K562 (cell line): ENCODE results near the gene TREM1. TPM values are rescaled to one million over a fixed set of nuclear protein-coding genes. Genes with fewer than 3 reads are reported as not detected.

ENCODE experiments used
- ATAC-seq: fragments of 200-7000 bp; cut with Tn5 transposase; 3 replicates; pipeline ENCODE4 v1.9.1; 2020; ENCODE audit warnings: moderate library complexity
- BruUV-seq: library from RNA; stranded (reverse); fragments of 400-500 nt; replicated peaks from 2 replicates; lab custom pipeline; 2021; lab: Mats Ljungman, UMichigan
- CTCF ChIA-PET: fragments of 300-600 bp; formaldehyde crosslinking; extraction: SDS; loops from one replicate; lab custom pipeline; 2021; ENCODE audit warnings: low intra/inter-chr PET ratio; lab: Yijun Ruan, JAX
- POLR2A ChIA-PET: fragments of 300-600, 350-650 bp; sonication (Branson Sonifier 250); formaldehyde crosslinking; extraction: SDS; loops from one replicate; lab custom pipeline; 2021; ENCODE audit warnings: antibody characterized with exemption, inconsistent platforms; lab: Yijun Ruan, JAX
- DNase-seq, 4 experiments: peaks; one replicate each; pipeline versions ENCODE4 v3.0.0 to v3.0.0-alpha.2; 2011 to 2018; ENCODE audit warnings: low spot score in 3 of 4, mixed read lengths in 3 of 4; ENCODE audit errors: extremely low read depth in 1 of 4
- FAIRE-seq: peaks from 2 replicates; lab custom pipeline; 2011; peaks lifted over from hg19 to GRCh38; lab: Jason Lieb, UNC
- H2AFZ ChIP-seq: 2 replicates; pipeline ENCODE4 v1.6.0; 2011; ENCODE audit warnings: low read depth, low read length, control low read depth, inconsistent platforms
- H3K27ac ChIP-seq: fragments of 200-600 bp; 3 replicates; pipeline ENCODE4 v1.8.0; 2011; ENCODE audit warnings: low read depth, mild to moderate bottlenecking, control low read depth, inconsistent platforms, low read length, moderate library complexity, mixed read lengths; ENCODE audit errors: extremely low read depth
- H3K27me3 ChIP-seq, 2 experiments: fragments of 300-600 bp in 1 of 2; 2 replicates in 1 of 2; 3 replicates in 1 of 2; pipeline versions ENCODE4 v1.6.0 to v1.8.0; 2011; ENCODE audit warnings: inconsistent platforms in 2 of 2, low read length in 2 of 2, mild to moderate bottlenecking in 1 of 2, mixed read lengths in 1 of 2, moderate library complexity in 1 of 2; ENCODE audit not compliant: control insufficient read depth in 2 of 2, insufficient read depth in 2 of 2
- H3K36me3 ChIP-seq: fragments of 300-600 bp; 3 replicates; pipeline ENCODE4 v1.8.0; 2011; ENCODE audit warnings: mild to moderate bottlenecking, low read length, inconsistent platforms; ENCODE audit not compliant: control insufficient read depth, insufficient read depth
- H3K4me1 ChIP-seq, 2 experiments: fragments of 200-600 bp in 1 of 2; replicated peaks in 1 of 2; 2 replicates in 1 of 2; 3 replicates in 1 of 2; pipeline versions ENCODE4 v1.5.1 to v1.8.0; 2011; ENCODE audit warnings: inconsistent platforms in 2 of 2, low read length in 2 of 2, mild to moderate bottlenecking in 1 of 2, mixed read lengths in 1 of 2, moderate library complexity in 1 of 2; ENCODE audit not compliant: control insufficient read depth in 2 of 2, insufficient read depth in 2 of 2
- H3K4me2 ChIP-seq: 2 replicates; pipeline ENCODE4 v1.6.1; 2011; ENCODE audit warnings: low read length, control low read depth, inconsistent platforms, mixed read lengths; ENCODE audit not compliant: insufficient read depth
- H3K4me3 ChIP-seq: fragments of 200-600 bp; sonication (generic), shearing (Covaris generic); 2 replicates; pipeline ENCODE4 v1.5.1; 2016; ENCODE audit warnings: control low read depth, inconsistent platforms
- H3K79me2 ChIP-seq: fragments of 200-600 bp; 3 replicates; pipeline ENCODE4 v1.8.0; 2011; ENCODE audit warnings: low read length, inconsistent platforms; ENCODE audit not compliant: control insufficient read depth, insufficient read depth
- H3K9ac ChIP-seq, 2 experiments: 2 replicates each; pipeline versions ENCODE4 v1.6.0 to v1.6.1; 2011; ENCODE audit warnings: low read depth in 2 of 2, low read length in 2 of 2, control low read depth in 1 of 2, inconsistent platforms in 1 of 2, mild to moderate bottlenecking in 1 of 2, mixed read lengths in 1 of 2; ENCODE audit not compliant: insufficient read depth in 1 of 2
- H3K9me1 ChIP-seq: one replicate; pipeline ENCODE4 v1.6.0; 2011; ENCODE audit warnings: inconsistent platforms, mild to moderate bottlenecking, low read length, moderate library complexity; ENCODE audit not compliant: control insufficient read depth, insufficient read depth
- H3K9me3 ChIP-seq: replicated peaks from 2 replicates; pipeline ENCODE4 v1.5.1; 2011; ENCODE audit warnings: low read depth, low read length, inconsistent platforms; ENCODE audit not compliant: control insufficient read depth, insufficient read depth
- H4K20me1 ChIP-seq: replicated peaks from 2 replicates; pipeline ENCODE4 v1.6.1; 2011; ENCODE audit warnings: low read length, inconsistent platforms, mixed read lengths; ENCODE audit not compliant: control insufficient read depth, insufficient read depth
- BHLHE40 ChIP-seq: IDR thresholded peaks from 2 replicates; pipeline ENCODE4 v1.6.1; 2011; ENCODE audit warnings: low read length, improper control_type of control experiment
- CBX2 ChIP-seq: fragments of 200-600 bp; sonication (generic); IDR thresholded peaks from one replicate; pipeline ENCODE4 v1.6.1; 2012; ENCODE audit warnings: mild to moderate bottlenecking, low read length, inconsistent platforms; ENCODE audit not compliant: insufficient read depth, poor library complexity, severe bottlenecking
- DIDO1 ChIP-seq: fragments of 450-650 bp; IDR thresholded peaks from 2 replicates; pipeline ENCODE4 v1.6.1; 2016; ENCODE audit warnings: low read depth, missing biosample characterization, missing genetic modification characterization
- GATAD2B ChIP-seq: fragments of 450-650 bp; IDR thresholded peaks from 2 replicates; pipeline ENCODE4 v1.6.1; 2017; ENCODE audit warnings: mild to moderate bottlenecking, borderline replicate concordance
- HDAC2 ChIP-seq: fragments of 450-650 bp; IDR thresholded peaks from 2 replicates; pipeline ENCODE4 v1.6.1; 2016; ENCODE audit warnings: mild to moderate bottlenecking
- LEF1 ChIP-seq: fragments of 450-650 bp; IDR thresholded peaks from 2 replicates; pipeline ENCODE4 v1.6.1; 2016; ENCODE audit warnings: mild to moderate bottlenecking
- MBD2 ChIP-seq: sonication (generic); IDR thresholded peaks from 2 replicates; pipeline ENCODE4 v1.6.1; 2016; ENCODE audit warnings: low read depth, borderline replicate concordance
- STAT5A ChIP-seq: IDR thresholded peaks from 2 replicates; pipeline ENCODE4 v1.6.1; 2012; ENCODE audit warnings: low read length, inconsistent platforms, borderline replicate concordance
- TCF7 ChIP-seq: sonication (generic); IDR thresholded peaks from 2 replicates; pipeline ENCODE4 v1.6.1; 2016; ENCODE audit warnings: antibody characterized with exemption, borderline replicate concordance
- WGBS: fragments of 100-300 bp; shearing (Covaris generic); methylation state at CpG from one replicate; pipeline ENCODE4 v1.1.6; 2016; ENCODE audit warnings: low coverage, mixed read lengths; ENCODE audit not compliant: insufficient coverage; ENCODE audit errors: missing lambda C conversion rate; 5-methylcytosine and 5-hydroxymethylcytosine counted together
- in situ Hi-C: fragments of 300-500 bp; cut with MboI; formaldehyde crosslinking; loops from 4 replicates; pipeline ENCODE4 v1.15.0; 2018; ENCODE audit warnings: inconsistent platforms, mixed read lengths
- intact Hi-C: fragments of 100-400 bp; cut with micrococcal nuclease; formaldehyde crosslinking; loops from 2 replicates; pipeline ENCODE4 v1.14.2; 2022
- polyA plus RNA-seq, 8 experiments: library from polyadenylated mRNA; depleted of rRNA in 4 of 8; stranded (reverse) in 5 of 8; unstranded in 3 of 8; fragments of >200 nt; fragmentation: Nextera tagmentation in 2 of 8; fragmentation: Illumina TruSeq in 1 of 8; extraction: Ambion mirVana in 2 of 8; extraction: Trizol in 1 of 8; gene quantifications; 2 replicates each; pipeline versions ENCODE4 v1.2.1 to v1.2.3, GENCODE V29; 2011 to 2014; ENCODE audit warnings: inconsistent platforms in 1 of 8, missing spikeins in 1 of 8
- total RNA-seq, 7 experiments: library from RNA; depleted of rRNA in 6 of 7; stranded (reverse); fragments of >200 nt in 6 of 7; fragmentation: Illumina TruSeq in 2 of 7; extraction: Trizol in 2 of 7; gene quantifications; 2 replicates each; pipeline versions ENCODE4 v1.2.1 to v1.2.3, GENCODE V29; 2011 to 2021; ENCODE audit warnings: low replicate concordance in 1 of 7

TREM1 gene
- total and polyA plus RNA-seq, 9 of the 15 experiments (the other 6 are each of a cell fraction or from before 2014, with no cell fraction given), result not detected

- FAIRE-seq (no peak), ATAC-seq (no peak), DNase-seq (no peak)
- WGBS, result 0% methylated on average over 3 of the region's 3 CpGs
- in situ Hi-C loops, result no loop called here
- ChIA-PET POLR2A (interaction anchor here (0.5 to 0.7 kb wide), 2 partner anchors 24 to 451 kb away, joined by 3 read pairs; no protein-coding TSS in a partner anchor), CTCF (no interaction called here)
- TF ChIP-seq LEF1 (no peak), CBX2 (no peak), HDAC2 (no peak), GATAD2B (no peak), DIDO1 (tag) (no peak), STAT5A (no peak), TCF7 (no peak), MBD2 (no peak), BHLHE40 (no peak)
- no peaks in the 10 kb centered on the region for H3K4me1 ChIP-seq
- H2AFZ ChIP-seq, result no peak overlapping the region
- peaks cover 2 to 4% of the 10 kb centered on the region in 2 experiments; a peak in 1 of 5 replicates for H3K27me3 ChIP-seq
- H3K9ac ChIP-seq, result 0 out of 4 replicates have a peak overlapping the region, but pooled peaks of 1 of the 2 experiments have one; percentile 12
- H3K9me1 ChIP-seq, result no peaks in the 10 kb centered on the region
- H3K27ac ChIP-seq, result no peak overlapping the region
- no peaks in the 10 kb centered on the region for H4K20me1 ChIP-seq
- intact Hi-C loops, result no loop called here
- BruUV-seq, result no TSS peak
- H3K9me3 ChIP-seq, result no peaks in the 10 kb centered on the region
- H3K4me2 ChIP-seq, result no peak overlapping the region
- no peaks in the 10 kb centered on the region for H3K79me2 ChIP-seq
- H3K4me3 ChIP-seq, result no peak overlapping the region
- no peaks in the 10 kb centered on the region for H3K36me3 ChIP-seq
Observed at GRCh38 chr6:41294214-41294872, 7.9 kb upstream of the TREM1 start.
